ENCODE data around the gene IRAG1. TPM values are rescaled to one million over a fixed set of nuclear protein-coding genes. Genes with fewer than 3 reads are reported as not detected.
"Not testable (repeated sequence)": the region's sequence is repeated elsewhere in the genome, so short reads cannot be mapped to it uniquely, and the experiment has no call there.

The IRAG1 gene
- total RNA-seq, 1 experiment from 2014 or later, result 0.64 TPM

DNA sequence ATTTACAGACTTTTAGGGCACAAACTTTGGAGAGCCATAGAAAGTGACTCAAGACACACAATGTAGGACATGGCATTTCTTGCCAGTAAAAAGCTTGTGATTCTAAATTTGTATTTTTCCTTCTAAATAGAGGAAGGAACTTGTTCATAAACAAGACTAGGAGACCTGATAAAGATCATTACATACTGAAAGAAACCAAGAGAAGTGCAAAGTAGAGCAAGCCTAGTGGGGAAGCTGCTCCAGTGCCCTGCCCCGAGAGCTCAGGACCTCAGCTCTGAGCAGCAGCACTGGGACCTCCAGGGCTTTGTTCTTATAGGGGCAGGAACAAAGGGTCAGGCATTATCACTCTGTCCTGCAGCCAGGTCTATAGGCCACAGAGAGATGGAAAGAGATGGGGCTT lies 7.2 kb downstream of the IRAG1 start:
- H3K9me3 ChIP-seq, result no peaks in the 10 kb centered on the region
- no TSS peak for BruUV-seq (replicated peaks)
- CTCF ChIA-PET, result no interaction called here
- no peak for DNase-seq
- H3K27me3 ChIP-seq (replicated peaks; ENCODE audit: control insufficient read depth, insufficient read depth, low read length), result no peaks in the 10 kb centered on the region
- no peaks in the 10 kb centered on the region for H3K27me3 Mint-ChIP-seq (ENCODE audit: insufficient read depth, unreplicated experiment)
- H3K9me3 Mint-ChIP-seq (ENCODE audit: unreplicated experiment), result no peaks in the 10 kb centered on the region
- TF ChIP-seq, protein P1, sequence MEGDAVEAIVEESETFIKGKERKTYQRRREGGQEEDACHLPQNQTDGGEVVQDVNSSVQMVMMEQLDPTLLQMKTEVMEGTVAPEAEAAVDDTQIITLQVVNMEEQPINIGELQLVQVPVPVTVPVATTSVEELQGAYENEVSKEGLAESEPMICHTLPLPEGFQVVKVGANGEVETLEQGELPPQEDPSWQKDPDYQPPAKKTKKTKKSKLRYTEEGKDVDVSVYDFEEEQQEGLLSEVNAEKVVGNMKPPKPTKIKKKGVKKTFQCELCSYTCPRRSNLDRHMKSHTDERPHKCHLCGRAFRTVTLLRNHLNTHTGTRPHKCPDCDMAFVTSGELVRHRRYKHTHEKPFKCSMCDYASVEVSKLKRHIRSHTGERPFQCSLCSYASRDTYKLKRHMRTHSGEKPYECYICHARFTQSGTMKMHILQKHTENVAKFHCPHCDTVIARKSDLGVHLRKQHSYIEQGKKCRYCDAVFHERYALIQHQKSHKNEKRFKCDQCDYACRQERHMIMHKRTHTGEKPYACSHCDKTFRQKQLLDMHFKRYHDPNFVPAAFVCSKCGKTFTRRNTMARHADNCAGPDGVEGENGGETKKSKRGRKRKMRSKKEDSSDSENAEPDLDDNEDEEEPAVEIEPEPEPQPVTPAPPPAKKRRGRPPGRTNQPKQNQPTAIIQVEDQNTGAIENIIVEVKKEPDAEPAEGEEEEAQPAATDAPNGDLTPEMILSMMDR (IDR thresholded peaks at IDR 0.05; ENCODE audit: insufficient read depth in 1 of 2, low read depth in 1 of 2, low read length in 1 of 2, severe bottlenecking in 1 of 2, unreplicated experiment in 1 of 2), result no peak
- H3K36me3 ChIP-seq (ENCODE audit: control insufficient read depth, insufficient read depth, low read length), result no peaks in the 10 kb centered on the region
- no peak overlapping the region for H3K4me3 Mint-ChIP-seq (ENCODE audit: unreplicated experiment)
- POLR2A ChIA-PET, result no interaction called here
- no peak overlapping the region for H3K27ac Mint-ChIP-seq (ENCODE audit: unreplicated experiment)
- H3K4me3 ChIP-seq (ENCODE audit: low read depth, low read length), result no peak overlapping the region
- no peaks in the 10 kb centered on the region for H3K4me1 Mint-ChIP-seq (ENCODE audit: low read depth, unreplicated experiment)
- no peaks in the 10 kb centered on the region for H3K4me1 ChIP-seq
- no peaks in the 10 kb centered on the region for H3K36me3 Mint-ChIP-seq (ENCODE audit: insufficient read depth, unreplicated experiment)
- intact Hi-C loops (cut with micrococcal nuclease; ENCODE audit: unreplicated experiment), result no loop called here

DNA sequence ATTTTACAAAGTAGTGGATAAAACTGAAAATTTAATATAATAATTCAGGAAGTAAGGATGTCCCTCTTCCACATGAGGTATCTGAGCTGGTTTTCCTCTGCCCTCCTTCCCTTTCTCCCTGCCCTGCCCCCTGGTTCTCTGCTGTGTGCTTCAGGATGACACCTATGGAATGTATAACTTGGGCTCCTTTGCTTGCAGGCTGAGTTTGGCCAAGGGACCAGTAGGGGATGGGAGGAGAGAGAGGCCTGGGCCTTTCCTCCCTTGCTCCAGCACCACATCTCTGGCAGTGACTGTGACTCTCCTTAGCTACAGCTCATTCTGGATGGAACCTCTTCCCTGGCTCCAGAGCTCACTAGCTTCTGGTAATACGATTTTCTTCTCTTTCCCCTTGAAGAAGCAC lies 10.1 kb downstream of the IRAG1 start:
- Histone ChIP-seq H3K4me3 (ENCODE audit: low read depth, low read length) (no peak overlapping the region), H3K27me3 (replicated peaks; ENCODE audit: control insufficient read depth, insufficient read depth, low read length) (no peaks in the 10 kb centered on the region), H3K9me3 (no peaks in the 10 kb centered on the region), H3K36me3 (ENCODE audit: control insufficient read depth, insufficient read depth, low read length) (no peaks in the 10 kb centered on the region), H3K4me1 (no peaks in the 10 kb centered on the region)
- intact Hi-C loops (cut with micrococcal nuclease; ENCODE audit: unreplicated experiment), result no loop called here
- DNase-seq, result no peak
- BruUV-seq (replicated peaks), result no TSS peak
- TF ChIP-seq, protein P1 (IDR thresholded peaks at IDR 0.05; ENCODE audit: insufficient read depth in 1 of 2, low read depth in 1 of 2, low read length in 1 of 2, severe bottlenecking in 1 of 2, unreplicated experiment in 1 of 2), result no peak
- Mint-ChIP-seq H3K36me3 (ENCODE audit: insufficient read depth, unreplicated experiment) (no peaks in the 10 kb centered on the region), H3K4me3 (ENCODE audit: unreplicated experiment) (no peak overlapping the region), H3K4me1 (ENCODE audit: low read depth, unreplicated experiment) (no peaks in the 10 kb centered on the region), H3K9me3 (ENCODE audit: unreplicated experiment) (no peaks in the 10 kb centered on the region), H3K27ac (ENCODE audit: unreplicated experiment) (no peak overlapping the region), H3K27me3 (ENCODE audit: insufficient read depth, unreplicated experiment) (no peaks in the 10 kb centered on the region)
- CTCF ChIA-PET, result interaction anchor here (1.8 kb wide), 1 partner anchor 14 kb away, joined by 4 read pairs; no protein-coding TSS in a partner anchor
- POLR2A ChIA-PET, result interaction anchor here (0.7 kb wide), 1 partner anchor 53 kb away, joined by 7 read pairs; no protein-coding TSS in a partner anchor

DNA sequence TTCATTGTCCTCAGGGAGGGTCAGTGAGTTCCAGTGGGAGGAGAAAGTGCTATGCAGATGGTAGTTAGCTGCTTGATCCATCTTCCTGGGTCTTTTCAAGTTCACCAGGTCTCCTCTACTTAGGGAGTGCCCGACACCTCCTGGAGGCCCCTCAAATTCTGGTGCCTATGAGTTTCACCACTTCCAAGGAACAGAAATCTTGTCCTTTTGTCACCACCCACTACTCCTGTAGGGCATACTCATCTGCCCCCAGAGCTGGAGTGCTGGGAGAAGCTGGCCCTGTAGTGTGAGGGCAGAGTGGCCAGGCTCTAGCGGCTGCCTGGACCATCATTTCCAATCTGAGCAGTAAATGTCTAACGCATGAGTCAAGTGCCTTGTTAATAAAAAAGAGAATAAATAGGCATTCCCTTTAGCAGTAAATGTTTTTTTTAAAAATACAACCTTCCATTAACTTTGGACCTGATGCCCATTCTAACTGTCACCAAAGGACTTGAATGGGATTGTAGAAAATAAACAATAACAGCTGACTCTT lies 12.5 kb downstream of the IRAG1 start:
- Histone ChIP-seq H3K4me1 (no peaks in the 10 kb centered on the region), H3K36me3 (ENCODE audit: control insufficient read depth, insufficient read depth, low read length) (no peaks in the 10 kb centered on the region), H3K4me3 (ENCODE audit: low read depth, low read length) (no peak overlapping the region), H3K27me3 (replicated peaks; ENCODE audit: control insufficient read depth, insufficient read depth, low read length) (no peaks in the 10 kb centered on the region), H3K9me3 (no peaks in the 10 kb centered on the region)
- intact Hi-C loops (cut with micrococcal nuclease; ENCODE audit: unreplicated experiment), result no loop called here
- H3K4me1 Mint-ChIP-seq (ENCODE audit: low read depth, unreplicated experiment), result no peaks in the 10 kb centered on the region
- no peak overlapping the region for H3K4me3 Mint-ChIP-seq (ENCODE audit: unreplicated experiment)
- BruUV-seq (replicated peaks), result no TSS peak
- ChIA-PET CTCF (no interaction called here), POLR2A (no interaction called here)
- no peaks in the 10 kb centered on the region for H3K36me3 Mint-ChIP-seq (ENCODE audit: insufficient read depth, unreplicated experiment)
- H3K27ac Mint-ChIP-seq (ENCODE audit: unreplicated experiment), result no peak overlapping the region
- no peaks in the 10 kb centered on the region for H3K27me3 Mint-ChIP-seq (ENCODE audit: insufficient read depth, unreplicated experiment)
- H3K9me3 Mint-ChIP-seq (ENCODE audit: unreplicated experiment), result peaks cover 14% of the 10 kb centered on the region
- DNase-seq, result no peak
- TF ChIP-seq, protein P1 (IDR thresholded peaks at IDR 0.05; ENCODE audit: insufficient read depth in 1 of 2, low read depth in 1 of 2, low read length in 1 of 2, severe bottlenecking in 1 of 2, unreplicated experiment in 1 of 2), result no peak

DNA sequence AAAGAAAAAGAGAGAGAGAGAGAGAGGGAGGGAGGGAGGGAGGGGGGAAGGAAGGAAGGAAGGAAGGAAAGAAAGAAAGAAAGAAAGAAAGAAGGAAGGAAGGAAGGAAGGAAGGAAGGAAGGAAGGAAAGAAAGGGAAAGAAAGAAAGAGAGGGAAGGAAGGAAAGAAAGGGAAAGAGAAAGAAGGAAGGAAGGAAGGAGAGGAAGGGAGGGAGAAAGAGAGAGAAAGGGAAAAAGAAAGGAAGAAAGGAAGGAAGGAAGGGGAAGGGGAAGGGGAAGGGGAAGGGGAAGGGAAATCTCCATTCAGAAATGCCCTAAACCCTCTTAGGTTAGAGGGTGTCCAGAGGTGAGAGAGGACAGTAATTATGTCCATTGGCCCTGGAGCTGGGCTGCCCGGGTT lies 13.3 kb downstream of the IRAG1 start:
- H3K36me3 Mint-ChIP-seq (ENCODE audit: insufficient read depth, unreplicated experiment); H3K36me3 ChIP-seq (ENCODE audit: control insufficient read depth, insufficient read depth, low read length); POLR2A ChIA-PET; H3K4me1 ChIP-seq; H3K4me3 ChIP-seq (ENCODE audit: low read depth, low read length); intact Hi-C loops (cut with micrococcal nuclease; ENCODE audit: unreplicated experiment); H3K4me3 Mint-ChIP-seq (ENCODE audit: unreplicated experiment); H3K27me3 Mint-ChIP-seq (ENCODE audit: insufficient read depth, unreplicated experiment); H3K9me3 ChIP-seq; DNase-seq; H3K27me3 ChIP-seq (replicated peaks; ENCODE audit: control insufficient read depth, insufficient read depth, low read length); H3K27ac Mint-ChIP-seq (ENCODE audit: unreplicated experiment); H3K4me1 Mint-ChIP-seq (ENCODE audit: low read depth, unreplicated experiment); CTCF ChIA-PET; BruUV-seq (replicated peaks): not testable (repeated sequence)
- H3K9me3 Mint-ChIP-seq (ENCODE audit: unreplicated experiment), result peaks cover 14% of the 10 kb centered on the region
